Sigmoid colon (tissue), 7 donors: ENCODE data around the gene SCN4B. TPM values are rescaled to one million over a fixed set of nuclear protein-coding genes. Genes with fewer than 3 reads are reported as not detected.

Experiments used
- DNase-seq: peaks from one replicate; pipeline ENCODE4 v3.0.0-alpha.2; 2019
- H3K27ac ChIP-seq, 4 donors: fragments of 200-600 bp; sonication (generic); one replicate each; pipeline ENCODE4 v1.5.1; 2016 to 2019; ENCODE audit warnings: mild to moderate bottlenecking in 1 of 4
- H3K27me3 ChIP-seq, 3 donors: fragments of 200-600 bp; sonication (generic); one replicate each; pipeline ENCODE4 v1.5.1; 2019; ENCODE audit warnings: mild to moderate bottlenecking in 1 of 3
- H3K36me3 ChIP-seq, 4 donors: fragments of 200-600 bp; sonication (generic); one replicate each; pipeline ENCODE4 v1.5.1; 2016 to 2019
- H3K4me1 ChIP-seq, 4 donors: fragments of 200-600 bp; sonication (generic); one replicate each; pipeline ENCODE4 v1.5.1; 2017 to 2019
- H3K4me3 ChIP-seq, 4 donors: fragments of 200-600 bp; sonication (generic); one replicate each; pipeline ENCODE4 v1.5.1; 2017 to 2019; ENCODE audit warnings: mild to moderate bottlenecking in 2 of 4, moderate library complexity in 1 of 4
- H3K9me3 ChIP-seq, 4 donors: fragments of 200-600 bp in 3 of 4; sonication (generic) in 3 of 4; one replicate each; pipeline versions ENCODE4 v1.5.1 to v1.6.1; 2013 to 2019
- EP300 ChIP-seq, 4 donors: sonication (generic); formaldehyde crosslinking; IDR thresholded peaks; one replicate each; pipeline ENCODE4 v1.6.1; 2017; ENCODE audit warnings: antibody characterized with exemption in 4 of 4
- POLR2A ChIP-seq, 2 donors: fragments of 450-650 bp; IDR thresholded peaks; one replicate each; pipeline ENCODE4 v1.6.1; 2016; ENCODE audit warnings: antibody characterized with exemption in 2 of 2, mild to moderate bottlenecking in 2 of 2, moderate library complexity in 2 of 2
- POLR2AphosphoS5 ChIP-seq, 4 donors: sonication (generic); formaldehyde crosslinking; IDR thresholded peaks; one replicate each; pipeline ENCODE4 v1.6.1; 2017; ENCODE audit warnings: antibody characterized with exemption in 4 of 4
- WGBS, 2 donors: extraction: QIAGEN DNeasy Blood & Tissue Kit; methylation state at CpG; one replicate each; pipeline ENCODE4 v1.1.7; 2013; 5-methylcytosine and 5-hydroxymethylcytosine counted together
- intact Hi-C: fragments of 100-400 bp; cut with DNase I; formaldehyde crosslinking; loops from one replicate; pipeline ENCODE4 v1.15.1; 2023
- polyA plus RNA-seq, 3 donors: library from polyadenylated mRNA; stranded (reverse); fragments of 200-250 nt; gene quantifications; one replicate each; pipeline ENCODE4 v1.2.3, GENCODE V29; 2013
- total RNA-seq, 4 donors: library from RNA; depleted of rRNA; stranded (reverse); fragments of >200 nt; gene quantifications; one replicate each; pipeline ENCODE4 v1.1.0, GENCODE V29; 2016
- TF ChIP-seq, protein P1 (sequence below), 4 experiments: fragments of 450-650 bp in 3 of 4; fragments of 200-600 bp in 1 of 4; IDR thresholded peaks; one replicate each; pipeline ENCODE4 v1.5.1; 2016 to 2019; ENCODE audit warnings: antibody characterized with exemption in 4 of 4, mild to moderate bottlenecking in 3 of 4, moderate library complexity in 2 of 4
- donor health status: healthy with polysubstance abuse.
- donor health status: Bipolar disorder and iron deficiency.
- donor health status: healthy.

SCN4B gene
- total and polyA plus RNA-seq, 7 donors = 0.92 to 2.2 (median 1.3) TPM

DNA sequence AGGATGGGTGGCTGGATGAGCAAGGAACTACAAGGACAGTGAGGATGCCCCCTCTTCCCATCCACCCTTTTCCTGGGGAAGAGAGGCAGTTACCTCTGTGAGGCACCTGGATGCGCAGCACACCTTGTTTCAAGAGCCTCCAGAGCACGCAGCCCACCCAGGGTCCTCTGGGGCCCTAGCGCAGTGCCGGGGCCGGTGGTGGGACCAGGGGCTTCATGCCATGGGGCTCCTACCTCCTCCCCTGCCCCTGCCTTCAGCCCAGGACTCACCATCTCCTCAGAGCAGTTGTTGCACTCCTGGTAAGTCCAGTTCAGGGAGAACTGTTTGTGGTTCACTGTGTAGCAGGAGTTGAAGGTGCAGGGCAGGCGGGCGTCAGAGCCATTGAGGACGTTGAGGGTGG lies 15.7 kb upstream of the SCN4B start:
- H3K4me3 ChIP-seq = no peak overlapping the region
- intact Hi-C loops = no loop called here
- H3K4me1 ChIP-seq = peaks cover 0 to 10% (median 8%) of the 10 kb centered on the region in 4 donors
- WGBS, 2 donors = 76 to 85% methylated on average over 8 of the region's 8 CpGs
- TF ChIP-seq EP300 (IDR thresholded peaks at IDR 0.05) (no peak), POLR2AphosphoS5 (IDR thresholded peaks at IDR 0.05) (no peak), POLR2A (IDR thresholded peaks at IDR 0.05) (no peak)
- TF ChIP-seq, protein P1, sequence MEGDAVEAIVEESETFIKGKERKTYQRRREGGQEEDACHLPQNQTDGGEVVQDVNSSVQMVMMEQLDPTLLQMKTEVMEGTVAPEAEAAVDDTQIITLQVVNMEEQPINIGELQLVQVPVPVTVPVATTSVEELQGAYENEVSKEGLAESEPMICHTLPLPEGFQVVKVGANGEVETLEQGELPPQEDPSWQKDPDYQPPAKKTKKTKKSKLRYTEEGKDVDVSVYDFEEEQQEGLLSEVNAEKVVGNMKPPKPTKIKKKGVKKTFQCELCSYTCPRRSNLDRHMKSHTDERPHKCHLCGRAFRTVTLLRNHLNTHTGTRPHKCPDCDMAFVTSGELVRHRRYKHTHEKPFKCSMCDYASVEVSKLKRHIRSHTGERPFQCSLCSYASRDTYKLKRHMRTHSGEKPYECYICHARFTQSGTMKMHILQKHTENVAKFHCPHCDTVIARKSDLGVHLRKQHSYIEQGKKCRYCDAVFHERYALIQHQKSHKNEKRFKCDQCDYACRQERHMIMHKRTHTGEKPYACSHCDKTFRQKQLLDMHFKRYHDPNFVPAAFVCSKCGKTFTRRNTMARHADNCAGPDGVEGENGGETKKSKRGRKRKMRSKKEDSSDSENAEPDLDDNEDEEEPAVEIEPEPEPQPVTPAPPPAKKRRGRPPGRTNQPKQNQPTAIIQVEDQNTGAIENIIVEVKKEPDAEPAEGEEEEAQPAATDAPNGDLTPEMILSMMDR (IDR thresholded peaks at IDR 0.05) = no peak
- no peak for DNase-seq
- peaks cover 0 to 12% (median 0%) of the 10 kb centered on the region in 3 donors for H3K27me3 ChIP-seq
- H3K9me3 ChIP-seq = no peaks in the 10 kb centered on the region
- H3K36me3 ChIP-seq = no peaks in the 10 kb centered on the region
- H3K27ac ChIP-seq = no peak overlapping the region

DNA sequence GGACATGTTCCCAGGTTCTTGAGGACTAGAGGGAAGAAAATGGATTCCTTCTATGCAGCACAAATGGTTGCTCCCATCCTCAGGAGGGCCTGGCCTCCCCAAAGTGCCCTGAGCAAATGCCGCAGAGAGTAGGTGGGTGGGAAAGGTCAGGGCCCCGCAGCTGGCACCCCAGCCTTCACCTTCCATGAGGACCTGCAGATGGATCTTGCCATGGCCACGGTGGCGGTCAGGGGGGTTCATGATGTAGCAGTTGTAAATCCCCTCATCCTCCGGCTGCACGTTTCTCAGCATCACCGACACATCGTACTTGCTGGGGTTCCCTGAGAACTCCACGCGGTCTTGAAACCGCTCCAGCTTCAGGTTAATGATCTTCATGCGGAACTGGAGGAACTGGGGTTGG lies 15.3 kb upstream of the SCN4B start:
- Histone ChIP-seq H3K36me3 (no peaks in the 10 kb centered on the region), H3K27me3 (peaks cover 0 to 13% (median 0%) of the 10 kb centered on the region in 3 donors), H3K4me3 (no peak overlapping the region), H3K27ac (no peak overlapping the region), H3K9me3 (no peaks in the 10 kb centered on the region), H3K4me1 (peaks cover 0 to 10% (median 8%) of the 10 kb centered on the region in 4 donors)
- TF ChIP-seq POLR2AphosphoS5 (IDR thresholded peaks at IDR 0.05) = no peak
- no peak for TF ChIP-seq POLR2A (IDR thresholded peaks at IDR 0.05)
- no peak for TF ChIP-seq EP300 (IDR thresholded peaks at IDR 0.05)
- TF ChIP-seq, protein P1 (IDR thresholded peaks at IDR 0.05) = no peak
- no peak for DNase-seq
- WGBS, 2 donors = 72 to 85% methylated on average over 12 of the region's 12 CpGs
- intact Hi-C loops = no loop called here

DNA sequence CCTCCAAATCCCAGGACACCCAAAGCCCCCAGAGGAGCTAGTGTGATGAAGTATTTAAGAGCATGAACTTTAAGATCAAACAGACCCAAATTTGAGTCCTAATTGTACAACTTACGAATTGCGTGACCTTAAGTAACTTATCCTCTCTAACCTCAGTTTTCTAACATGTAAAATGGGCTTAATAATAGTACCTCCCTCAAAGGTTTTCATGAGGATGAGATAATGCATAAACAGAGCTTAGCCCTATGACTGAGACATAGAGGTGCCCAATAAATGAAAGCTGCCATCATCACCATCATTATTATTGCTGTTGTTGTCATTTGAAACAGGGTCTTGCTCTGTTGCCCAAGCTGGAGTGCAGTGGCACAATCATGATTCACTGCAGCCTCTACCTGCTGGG lies 14.6 kb upstream of the SCN4B start:
- intact Hi-C loops = no loop called here

DNA sequence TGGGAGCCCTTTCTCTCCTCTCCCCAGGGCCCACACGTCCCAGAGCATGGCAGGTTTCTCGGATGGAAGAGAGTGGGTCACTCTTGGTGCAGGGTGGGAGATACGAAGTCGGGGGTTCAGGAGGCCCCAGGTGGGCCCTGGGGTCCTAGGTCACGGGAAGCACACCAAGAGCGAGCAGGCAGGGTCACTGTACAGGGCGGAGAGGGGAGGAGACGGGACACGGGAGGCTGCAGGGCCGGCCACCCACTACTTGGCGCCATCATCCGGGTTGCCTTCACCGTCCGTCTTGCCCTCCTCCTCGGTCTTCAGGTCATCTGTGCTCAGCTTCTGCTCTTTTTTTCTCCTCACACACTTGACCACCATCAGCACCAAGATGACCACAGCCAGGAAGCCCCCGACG lies 14.0 kb upstream of the SCN4B start:
- Histone ChIP-seq H3K27ac (no peak overlapping the region), H3K4me3 (no peak overlapping the region), H3K27me3 (peaks cover 0 to 15% (median 0%) of the 10 kb centered on the region in 3 donors), H3K36me3 (no peaks in the 10 kb centered on the region), H3K4me1 (peaks cover 0 to 6% (median 4%) of the 10 kb centered on the region in 4 donors), H3K9me3 (no peaks in the 10 kb centered on the region)
- intact Hi-C loops = no loop called here
- DNase-seq = no peak
- WGBS, 2 donors = 86 to 87% methylated on average over 17 of the region's 17 CpGs
- no peak for TF ChIP-seq POLR2AphosphoS5 (IDR thresholded peaks at IDR 0.05)

More for the DNA sequence above, 14.6 kb upstream of the SCN4B start:
- TF ChIP-seq POLR2AphosphoS5 (IDR thresholded peaks at IDR 0.05) = no peak
- TF ChIP-seq POLR2A (IDR thresholded peaks at IDR 0.05) = no peak
- no peak for TF ChIP-seq EP300 (IDR thresholded peaks at IDR 0.05)
- TF ChIP-seq, protein P1 (IDR thresholded peaks at IDR 0.05) = no peak
- Histone ChIP-seq H3K36me3 (no peaks in the 10 kb centered on the region), H3K4me3 (no peak overlapping the region), H3K4me1 (peaks cover 0 to 10% (median 8%) of the 10 kb centered on the region in 4 donors), H3K27me3 (peaks cover 0 to 18% (median 0%) of the 10 kb centered on the region in 3 donors), H3K27ac (no peak overlapping the region), H3K9me3 (no peaks in the 10 kb centered on the region)
- no peak for DNase-seq
- 93 to 96% methylated on average over 2 of the region's 2 CpGs for WGBS, 2 donors

DNA sequence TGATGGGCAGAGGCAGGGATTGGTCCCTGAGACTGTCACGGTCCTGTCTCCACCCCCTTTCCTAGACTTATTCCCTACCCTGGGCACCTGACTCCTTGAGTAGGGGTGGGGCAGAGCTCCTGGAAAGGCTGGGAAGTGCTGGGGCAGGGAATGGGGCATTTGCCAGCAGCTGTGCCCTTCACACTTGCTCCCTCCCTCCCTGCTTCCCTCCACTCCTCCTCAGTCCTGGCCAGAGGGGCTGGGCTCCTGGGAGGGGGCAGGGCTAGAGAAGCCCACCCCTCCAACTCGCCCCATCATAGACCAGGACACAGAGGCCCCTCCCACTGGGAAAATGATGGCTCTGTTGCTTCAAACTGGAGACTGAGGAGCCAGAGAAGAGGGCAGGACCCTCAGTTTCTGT lies 12.3 kb upstream of the SCN4B start:
- no peak overlapping the region for H3K4me3 ChIP-seq
- 51 to 73% methylated on average over 2 of the region's 2 CpGs for WGBS, 2 donors

More for the DNA sequence above, 12.3 kb upstream of the SCN4B start:
- Histone ChIP-seq H3K27me3 (peaks cover 0 to 25% (median 4%) of the 10 kb centered on the region in 3 donors), H3K9me3 (no peaks in the 10 kb centered on the region), H3K27ac (no peak overlapping the region), H3K4me1 (no peaks in the 10 kb centered on the region), H3K36me3 (no peaks in the 10 kb centered on the region)
- DNase-seq = no peak
- intact Hi-C loops = no loop called here
- TF ChIP-seq, protein P1 (IDR thresholded peaks at IDR 0.05) = no peak
- TF ChIP-seq POLR2A (IDR thresholded peaks at IDR 0.05) (no peak), EP300 (IDR thresholded peaks at IDR 0.05) (no peak), POLR2AphosphoS5 (IDR thresholded peaks at IDR 0.05) (no peak)
